ENCODE results near the gene ABCD1. TPM values are rescaled to one million over a fixed set of nuclear protein-coding genes. Genes with fewer than 3 reads are reported as not detected.

Gene ABCD1
- total and polyA plus RNA-seq, 9 of the 15 experiments (the other 6 are each of a cell fraction or from before 2014, with no cell fraction given), result 0.07 to 6.9 (median 2.2) TPM

- intact Hi-C loops (cut with micrococcal nuclease) (no loop called here), in situ Hi-C loops (cut with MboI) (no loop called here)
- Histone ChIP-seq H3K4me2 (ENCODE audit: insufficient read depth, low read length) (no peak overlapping the region), H3K9me1 (ENCODE audit: control insufficient read depth, insufficient read depth, low read length) (peaks cover 4% of the 10 kb centered on the region), H3K36me3 (ENCODE audit: control insufficient read depth, insufficient read depth, low read length) (peaks cover 66% of the 10 kb centered on the region; the same call in 1 of the 3 replicates), H3K27ac (ENCODE audit: extremely low read depth, low read depth, low read length) (no peak overlapping the region), H3K4me1 (replicated peaks in 1 of 2; ENCODE audit: control insufficient read depth in 2 of 2, insufficient read depth in 2 of 2, low read length in 2 of 2) (peaks cover 5 to 68% of the 10 kb centered on the region in 2 experiments; a peak in 4 of 5 replicates), H3K79me2 (ENCODE audit: control insufficient read depth, insufficient read depth, low read length) (peaks cover 36% of the 10 kb centered on the region), H4K20me1 (replicated peaks; ENCODE audit: control insufficient read depth, insufficient read depth, low read length) (peaks cover 13% of the 10 kb centered on the region), H2AFZ (ENCODE audit: low read depth, low read length) (no peak overlapping the region), H3K27me3 (ENCODE audit: control insufficient read depth in 2 of 2, insufficient read depth in 2 of 2, low read length in 2 of 2) (no peaks in the 10 kb centered on the region), H3K9ac (ENCODE audit: insufficient read depth in 1 of 2, low read depth in 2 of 2, low read length in 2 of 2) (no peak overlapping the region; a peak in 1 of 4 replicates), H3K4me3 (no peak overlapping the region), H3K9me3 (replicated peaks; ENCODE audit: control insufficient read depth, insufficient read depth, low read depth, low read length) (no peaks in the 10 kb centered on the region)
- WGBS (ENCODE audit: insufficient coverage, low coverage, missing lambda C conversion rate), result 83% methylated on average over 11 of the region's 31 CpGs
- FAIRE-seq (no peak), ATAC-seq (no peak), DNase-seq (ENCODE audit: extremely low read depth in 1 of 4, low spot score in 3 of 4) (no peak)
- no TSS peak for BruUV-seq (replicated peaks)
- ChIA-PET POLR2A (interaction anchor here (0.6 to 1.0 kb wide), 2 partner anchors 25 to 26 kb away, joined by 3 read pairs; no protein-coding TSS in a partner anchor), CTCF (ENCODE audit: low intra/inter-chr PET ratio) (no interaction called here)
- peak; percentile 43 for TF ChIP-seq RBM22 (IDR thresholded peaks at IDR 0.05; ENCODE audit: low read depth, low read length, poor library complexity, severe bottlenecking)
- TF ChIP-seq CHCHD3 (CRISPR knock-in tag; IDR thresholded peaks at IDR 0.05), result no peak
- no peak for TF ChIP-seq NR2F6 (CRISPR knock-in tag; IDR thresholded peaks at IDR 0.05)
- no peak for TF ChIP-seq DMBX1 (CRISPR knock-in tag; IDR thresholded peaks at IDR 0.05; ENCODE audit: borderline replicate concordance)
- no peak for TF ChIP-seq CHD7 (IDR thresholded peaks at IDR 0.05; ENCODE audit: low read depth, low read length)
- TF ChIP-seq ZNF766 (CRISPR knock-in tag; conservative IDR thresholded peaks at IDR 0.05), result no peak
- TF ChIP-seq SUPT5H (IDR thresholded peaks at IDR 0.05), result 0 out of 2 replicates have a peak, but pooled peaks have one; percentile 25
- no peak for TF ChIP-seq CTBP1 (IDR thresholded peaks at IDR 0.05; ENCODE audit: borderline replicate concordance)
These were observed 31.2 kb upstream of the ABCD1 start for GRCh38 chrX:153693216-153694086.
